Measurements from ENCODE around the gene NATD1.

Gene NATD1

GRCh38 chr17:21262259-21262993 is 9.2 kb upstream of the NATD1 start:
- Histone ChIP-seq H3K9me3 (ENCODE audit: insufficient read depth, low read length) (no peaks in the 10 kb centered on the region), H3K4me2 (ENCODE audit: low read length) (no peak overlapping the region), H2AFZ (ENCODE audit: low read depth, low read length) (no peak overlapping the region), H3K4me3 (ENCODE audit: low read length) (no peak overlapping the region), H3K4me1 (ENCODE audit: low read length) (no peaks in the 10 kb centered on the region), H3K27ac (ENCODE audit: low read length) (no peak overlapping the region), H3K79me2 (ENCODE audit: low read length) (no peaks in the 10 kb centered on the region), H3K9ac (ENCODE audit: low read length) (no peak overlapping the region), H3K27me3 (ENCODE audit: low read depth, low read length) (no peaks in the 10 kb centered on the region), H4K20me1 (ENCODE audit: insufficient read depth, low read length) (no peaks in the 10 kb centered on the region), H3K36me3 (replicated peaks; ENCODE audit: low read depth, low read length) (no peaks in the 10 kb centered on the region)
- TF ChIP-seq EZH2phosphoT487 (IDR thresholded peaks at IDR 0.05; ENCODE audit: low read depth), result no peak
- no peak for TF ChIP-seq CTCF (IDR thresholded peaks at IDR 0.05; ENCODE audit: low read depth, low read length)

GRCh38 chr17:21258593-21258992 is 5.4 kb upstream of the NATD1 start:
- no peak overlapping the region for H3K4me2 ChIP-seq (ENCODE audit: low read length)
- H3K27me3 ChIP-seq (ENCODE audit: low read depth, low read length), result no peaks in the 10 kb centered on the region
- no peaks in the 10 kb centered on the region for H3K9me3 ChIP-seq (ENCODE audit: insufficient read depth, low read length)
- no peaks in the 10 kb centered on the region for H3K36me3 ChIP-seq (replicated peaks; ENCODE audit: low read depth, low read length)
- H3K9ac ChIP-seq (ENCODE audit: low read length), result no peak overlapping the region
- H3K4me3 ChIP-seq (ENCODE audit: low read length), result no peak overlapping the region
- no peaks in the 10 kb centered on the region for H3K79me2 ChIP-seq (ENCODE audit: low read length)
- H3K27ac ChIP-seq (ENCODE audit: low read length), result no peak overlapping the region
- H4K20me1 ChIP-seq (ENCODE audit: insufficient read depth, low read length), result no peaks in the 10 kb centered on the region
- TF ChIP-seq CTCF (IDR thresholded peaks at IDR 0.05; ENCODE audit: low read depth, low read length), result no peak
- no peaks in the 10 kb centered on the region for H3K4me1 ChIP-seq (ENCODE audit: low read length)
- no peak overlapping the region for H2AFZ ChIP-seq (ENCODE audit: low read depth, low read length)

- no peak for TF ChIP-seq CTCF (IDR thresholded peaks at IDR 0.05; ENCODE audit: low read depth, low read length)
- no peak for TF ChIP-seq EZH2phosphoT487 (IDR thresholded peaks at IDR 0.05; ENCODE audit: low read depth)
- Histone ChIP-seq H3K9ac (ENCODE audit: low read length) (no peak overlapping the region), H3K4me1 (ENCODE audit: low read length) (no peaks in the 10 kb centered on the region), H3K79me2 (ENCODE audit: low read length) (no peaks in the 10 kb centered on the region), H3K36me3 (replicated peaks; ENCODE audit: low read depth, low read length) (no peaks in the 10 kb centered on the region), H3K27me3 (ENCODE audit: low read depth, low read length) (no peaks in the 10 kb centered on the region), H3K27ac (ENCODE audit: low read length) (no peak overlapping the region), H2AFZ (ENCODE audit: low read depth, low read length) (peak overlapping the region; percentile 60; the same call in 1 of the 2 replicates), H3K9me3 (ENCODE audit: insufficient read depth, low read length) (no peaks in the 10 kb centered on the region), H3K4me3 (ENCODE audit: low read length) (peak overlapping the region; percentile 81), H4K20me1 (ENCODE audit: insufficient read depth, low read length) (no peaks in the 10 kb centered on the region), H3K4me2 (ENCODE audit: low read length) (peak overlapping the region; percentile 84)
Observed at GRCh38 chr17:21253646-21254441, 634 bp upstream of the NATD1 start.

- Histone ChIP-seq H3K27ac (ENCODE audit: low read length) (no peak overlapping the region), H3K9ac (ENCODE audit: low read length) (no peak overlapping the region)
- TF ChIP-seq CTCF (IDR thresholded peaks at IDR 0.05; ENCODE audit: low read depth, low read length) (no peak), EZH2phosphoT487 (IDR thresholded peaks at IDR 0.05; ENCODE audit: low read depth) (no peak)
Observed at GRCh38 chr17:21252289-21252795, 868 bp downstream of the NATD1 start.

More at GRCh38 chr17:21252289-21252795, 868 bp downstream of the NATD1 start:
- H3K79me2 ChIP-seq (ENCODE audit: low read length), result no peaks in the 10 kb centered on the region
- H3K4me3 ChIP-seq (ENCODE audit: low read length), result peak overlapping the region; percentile 60
- H3K4me2 ChIP-seq (ENCODE audit: low read length), result peak overlapping the region; percentile 51
- H3K36me3 ChIP-seq (replicated peaks; ENCODE audit: low read depth, low read length), result no peaks in the 10 kb centered on the region
- no peaks in the 10 kb centered on the region for H3K4me1 ChIP-seq (ENCODE audit: low read length)
- no peaks in the 10 kb centered on the region for H3K9me3 ChIP-seq (ENCODE audit: insufficient read depth, low read length)
- no peaks in the 10 kb centered on the region for H4K20me1 ChIP-seq (ENCODE audit: insufficient read depth, low read length)
- H3K27me3 ChIP-seq (ENCODE audit: low read depth, low read length), result no peaks in the 10 kb centered on the region
- no peak overlapping the region for H2AFZ ChIP-seq (ENCODE audit: low read depth, low read length)
